GM12878 (cell line): ENCODE measurements around the gene TPP2. TPM values are rescaled to one million over a fixed set of nuclear protein-coding genes. Genes with fewer than 3 reads are reported as not detected.

Experiments
- ATAC-seq: fragments of 200-7000 bp; cut with Tn5 transposase; 3 replicates; pipeline ENCODE4 v1.9.1; 2020; ENCODE audit warnings: mild to moderate bottlenecking, moderate library complexity
- BruUV-seq: library from RNA; stranded (reverse); fragments of 400-500 nt; replicated peaks from 2 replicates; lab custom pipeline; 2021; lab: Mats Ljungman, UMichigan
- CTCF ChIA-PET: fragments of 300-600 bp; sonication (Branson Sonifier 250); formaldehyde crosslinking; extraction: SDS; loops from one replicate; lab custom pipeline; 2021; ENCODE audit warnings: inconsistent platforms; lab: Yijun Ruan, JAX
- POLR2A ChIA-PET: fragments of 350-600 bp; formaldehyde crosslinking; extraction: SDS; loops from one replicate; lab custom pipeline; 2021; ENCODE audit warnings: inconsistent platforms; lab: Charles Lee
- RAD21 ChIA-PET: fragments of 300-600 bp; sonication (Branson Sonifier 250); formaldehyde crosslinking; loops from one replicate; lab custom pipeline; 2023; ENCODE audit warnings: antibody characterized with exemption; ENCODE audit not compliant: unreplicated experiment; lab: Charles Lee
- SMC1A ChIA-PET: fragments of 300-600 bp; sonication (Branson Sonifier 250); formaldehyde crosslinking; loops from one replicate; lab custom pipeline; 2023; ENCODE audit not compliant: unreplicated experiment, uncharacterized antibody; lab: Charles Lee
- DNase-seq: peaks from one replicate; pipeline ENCODE4 v3.0.0-alpha.2; 2011; ENCODE audit warnings: low read depth, low spot score
- FAIRE-seq: peaks from 3 replicates; lab custom pipeline; 2011; peaks lifted over from hg19 to GRCh38; lab: Jason Lieb, UNC
- H2AFZ ChIP-seq: 2 replicates; pipeline ENCODE4 v1.6.0; 2011; ENCODE audit warnings: low read depth, low read length, control low read depth; ENCODE audit not compliant: control insufficient read depth
- H3K27ac ChIP-seq: 2 replicates; pipeline ENCODE4 v1.5.1; 2011; ENCODE audit warnings: control low read depth; ENCODE audit not compliant: control insufficient read depth, insufficient read depth
- H3K27me3 ChIP-seq, 2 experiments: replicated peaks in 1 of 2; 2 replicates each; pipeline versions ENCODE4 v1.6.0 to v1.6.1; 2011; ENCODE audit warnings: low read length in 1 of 2; ENCODE audit not compliant: control insufficient read depth in 2 of 2, insufficient read depth in 2 of 2
- H3K36me3 ChIP-seq, 2 experiments: 2 replicates each; pipeline ENCODE4 v1.5.1; 2011; ENCODE audit warnings: low read length in 1 of 2; ENCODE audit not compliant: control insufficient read depth in 2 of 2, insufficient read depth in 2 of 2
- H3K4me1 ChIP-seq: 2 replicates; pipeline ENCODE4 v1.6.1; 2011; ENCODE audit warnings: mild to moderate bottlenecking, low read length, moderate library complexity, mixed read lengths; ENCODE audit not compliant: control insufficient read depth, insufficient read depth
- H3K4me2 ChIP-seq: 2 replicates; pipeline ENCODE4 v1.6.0; 2011; ENCODE audit warnings: control low read depth; ENCODE audit not compliant: control insufficient read depth, insufficient read depth
- H3K4me3 ChIP-seq: fragments of 200-600 bp; sonication (generic); 2 replicates; pipeline ENCODE4 v1.5.1; 2016
- H3K79me2 ChIP-seq: 2 replicates; pipeline ENCODE4 v1.6.0; 2011; ENCODE audit warnings: low read length; ENCODE audit not compliant: control insufficient read depth, insufficient read depth
- H3K9ac ChIP-seq: 2 replicates; pipeline ENCODE4 v1.8.0; 2011; ENCODE audit warnings: low read length, control low read depth, mixed read lengths; ENCODE audit not compliant: control insufficient read depth, insufficient read depth
- H3K9me3 ChIP-seq: replicated peaks from 3 replicates; pipeline ENCODE4 v1.5.1; 2011; ENCODE audit warnings: mild to moderate bottlenecking, low read length; ENCODE audit not compliant: control insufficient read depth, insufficient read depth
- H4K20me1 ChIP-seq: 2 replicates; pipeline ENCODE4 v1.6.0; 2011; ENCODE audit not compliant: control insufficient read depth, insufficient read depth
- BHLHE40 ChIP-seq, 2 experiments: fragments of 450-650 bp in 1 of 2; IDR thresholded peaks; 2 replicates each; pipeline ENCODE4 v1.6.1; 2011 to 2017; ENCODE audit warnings: low read depth in 2 of 2, borderline replicate concordance in 1 of 2, improper control_type of control experiment in 1 of 2, low read length in 1 of 2, mild to moderate bottlenecking in 1 of 2
- CBX5 ChIP-seq: sonication (generic); IDR thresholded peaks from 2 replicates; pipeline ENCODE4 v1.6.1; 2016; ENCODE audit warnings: low read depth, moderate library complexity, mild to moderate bottlenecking, inconsistent platforms
- FOXK2 ChIP-seq: fragments of 450-650 bp; IDR thresholded peaks from 2 replicates; pipeline ENCODE4 v1.6.1; 2017; ENCODE audit warnings: mild to moderate bottlenecking, moderate library complexity
- HDAC2 ChIP-seq: fragments of 200-600 bp; sonication (generic); IDR thresholded peaks from 2 replicates; pipeline ENCODE4 v1.6.1; 2017
- IRF4 ChIP-seq: IDR thresholded peaks from 2 replicates; pipeline ENCODE4 v1.6.1; 2011; ENCODE audit warnings: low read depth, low read length
- JUNB ChIP-seq: IDR thresholded peaks from 2 replicates; pipeline ENCODE4 v1.6.1; 2016; ENCODE audit warnings: antibody characterized with exemption, mild to moderate bottlenecking
- KDM1A ChIP-seq: fragments of 200-600 bp; sonication (generic); IDR thresholded peaks from 2 replicates; pipeline ENCODE4 v1.6.1; 2016; ENCODE audit warnings: borderline replicate concordance
- MXI1 ChIP-seq: fragments of 150-350 bp; IDR thresholded peaks from 2 replicates; pipeline ENCODE4 v1.6.1; 2011; ENCODE audit warnings: low read depth, mild to moderate bottlenecking, inconsistent platforms, low read length, improper control_type of control experiment
- NR2C2 ChIP-seq: IDR thresholded peaks from 2 replicates; pipeline ENCODE4 v1.6.1; 2011; ENCODE audit warnings: borderline replicate concordance, low read depth; ENCODE audit not compliant: control insufficient read depth, insufficient read length
- PAX8 ChIP-seq: fragments of 450-650 bp; IDR thresholded peaks from 2 replicates; pipeline ENCODE4 v1.6.1; 2017; ENCODE audit warnings: mild to moderate bottlenecking, moderate library complexity
- REST ChIP-seq: IDR thresholded peaks from 2 replicates; pipeline ENCODE4 v1.6.1; 2012; ENCODE audit warnings: mild to moderate bottlenecking, low read depth, low read length
- SKIL ChIP-seq: fragments of 450-650 bp; IDR thresholded peaks from 2 replicates; pipeline ENCODE4 v1.6.1; 2017; ENCODE audit warnings: mild to moderate bottlenecking, low read depth, inconsistent platforms; ENCODE audit not compliant: poor library complexity, severe bottlenecking
- SPI1 ChIP-seq: IDR thresholded peaks from 2 replicates; pipeline ENCODE4 v1.6.1; 2011; ENCODE audit warnings: low read depth, mild to moderate bottlenecking, low read length, moderate library complexity, borderline replicate concordance; ENCODE audit not compliant: insufficient read depth
- ZBTB11 ChIP-seq: fragments of 450-650 bp; formaldehyde crosslinking; IDR thresholded peaks from 2 replicates; pipeline ENCODE4 v1.5.0; 2022; ENCODE audit warnings: mild to moderate bottlenecking, missing genetic modification characterization
- WGBS: methylation state at CpG from one replicate; pipeline ENCODE4 v1.1.6; 2016; ENCODE audit warnings: low lambda C conversion rate; ENCODE audit not compliant: insufficient replicate concordance, insufficient coverage; ENCODE audit errors: missing lambda C conversion rate; 5-methylcytosine and 5-hydroxymethylcytosine counted together
- in situ Hi-C: fragments of 300-500 bp; cut with MboI; formaldehyde crosslinking; loops from 9 replicates; pipeline ENCODE4 v1.14.3; 2018; ENCODE audit warnings: mixed read lengths
- intact Hi-C: fragments of 100-400 bp; cut with micrococcal nuclease; formaldehyde crosslinking; loops from one replicate; pipeline ENCODE4 v1.14.2; 2022; ENCODE audit not compliant: unreplicated experiment
- polyA plus RNA-seq, 11 experiments: library from polyadenylated mRNA; depleted of rRNA in 4 of 11; unstranded in 6 of 11; stranded (reverse) in 5 of 11; fragments of >200 nt; fragmentation: Nextera tagmentation in 4 of 11; fragmentation: Illumina TruSeq in 1 of 11; extraction: Ambion mirVana in 4 of 11; extraction: Trizol in 1 of 11; gene quantifications; 1 replicate in 1 of 11; 2 replicates in 10 of 11; pipeline versions ENCODE4 v1.2.1 to v1.2.3, GENCODE V29; 2011 to 2016; ENCODE audit warnings: inconsistent platforms in 2 of 11, missing spikeins in 2 of 11, low read depth in 1 of 11
- total RNA-seq, 4 experiments: library from RNA; depleted of rRNA in 3 of 4; stranded (reverse); fragments of >200 nt in 3 of 4; fragmentation: Illumina TruSeq in 1 of 4; extraction: Trizol in 1 of 4; gene quantifications; 2 replicates each; pipeline versions ENCODE4 v1.2.1 to v1.2.3, GENCODE V29; 2013 to 2021

TPP2 gene
- total and polyA plus RNA-seq, 10 of the 15 experiments (the other 5 are each of a cell fraction or from before 2014, with no cell fraction given): 18.4 to 82.3 (median 55.4) TPM

GRCh38 chr13:102571075-102571474 lies 25.7 kb upstream of the TPP2 start:
- CTCF ChIA-PET: interaction anchor here (1.5 to 2.6 kb wide), 3 partner anchors 9 to 16 kb away, joined by 3 to 11 read pairs (median 9); no protein-coding TSS in a partner anchor
- Histone ChIP-seq H3K4me3 (no peak overlapping the region), H3K36me3 (no peaks in the 10 kb centered on the region), H3K27ac (no peak overlapping the region), H3K79me2 (no peaks in the 10 kb centered on the region), H3K9me3 (no peaks in the 10 kb centered on the region), H4K20me1 (no peaks in the 10 kb centered on the region), H3K9ac (no peak overlapping the region), H3K4me2 (no peak overlapping the region), H3K27me3 (peaks cover 0 to 3% of the 10 kb centered on the region in 2 experiments; a peak in 1 of 4 replicates), H2AFZ (no peak overlapping the region), H3K4me1 (no peaks in the 10 kb centered on the region)
- FAIRE-seq: no peak
- SMC1A ChIA-PET: interaction anchor here (0.9 to 1.5 kb wide), 2 partner anchors 115 to 275 kb away, joined by 4 read pairs; partner anchors contain the start of gene ERCC5
- no TSS peak for BruUV-seq
- POLR2A ChIA-PET: interaction anchor here (0.5 kb wide), 1 partner anchor 603 kb away, joined by 5 read pairs; no protein-coding TSS in a partner anchor
- in situ Hi-C loops (no loop called here), intact Hi-C loops (no loop called here)
- RAD21 ChIA-PET: interaction anchor here (1.2 kb wide), 1 partner anchor 13 kb away, joined by 3 read pairs; no protein-coding TSS in a partner anchor
- ATAC-seq: no peak; the same call in 2 of the 3 replicates
- DNase-seq: no peak
- WGBS: 24% methylated on average over 4 of the region's 4 CpGs
- TF ChIP-seq CBX5 (no peak), JUNB (no peak), NR2C2 (no peak), REST (no peak), SPI1 (no peak), IRF4 (no peak), FOXK2 (no peak), BHLHE40 (IDR thresholded peaks at IDR 0.05; ENCODE audit: borderline replicate concordance in 1 of 2, low read depth in 2 of 2, low read length in 1 of 2) (no peak), KDM1A (no peak), MXI1 (no peak), PAX8 (no peak), SKIL (no peak), HDAC2 (no peak), ZBTB11 (CRISPR knock-in tag) (no peak)
